K562 (cell line): ENCODE results near the gene THEM5. TPM values are rescaled to one million over a fixed set of nuclear protein-coding genes. Genes with fewer than 3 reads are reported as not detected.

Experiments
- ATAC-seq: fragments of 200-7000 bp; cut with Tn5 transposase; 3 replicates; pipeline ENCODE4 v1.9.1; 2020; ENCODE audit warnings: moderate library complexity
- BruUV-seq: library from RNA; stranded (reverse); fragments of 400-500 nt; replicated peaks from 2 replicates; lab custom pipeline; 2021; lab: Mats Ljungman, UMichigan
- CTCF ChIA-PET: fragments of 300-600 bp; formaldehyde crosslinking; extraction: SDS; loops from one replicate; lab custom pipeline; 2021; ENCODE audit warnings: low intra/inter-chr PET ratio; lab: Yijun Ruan, JAX
- POLR2A ChIA-PET: fragments of 300-600, 350-650 bp; sonication (Branson Sonifier 250); formaldehyde crosslinking; extraction: SDS; loops from one replicate; lab custom pipeline; 2021; ENCODE audit warnings: antibody characterized with exemption, inconsistent platforms; lab: Yijun Ruan, JAX
- DNase-seq, 4 experiments: peaks; one replicate each; pipeline versions ENCODE4 v3.0.0 to v3.0.0-alpha.2; 2011 to 2018; ENCODE audit warnings: low spot score in 3 of 4, mixed read lengths in 3 of 4; ENCODE audit errors: extremely low read depth in 1 of 4
- FAIRE-seq: peaks from 2 replicates; lab custom pipeline; 2011; peaks lifted over from hg19 to GRCh38; lab: Jason Lieb, UNC
- H2AFZ ChIP-seq: 2 replicates; pipeline ENCODE4 v1.6.0; 2011; ENCODE audit warnings: low read depth, low read length, control low read depth, inconsistent platforms
- H3K27ac ChIP-seq: fragments of 200-600 bp; 3 replicates; pipeline ENCODE4 v1.8.0; 2011; ENCODE audit warnings: low read depth, mild to moderate bottlenecking, control low read depth, inconsistent platforms, low read length, moderate library complexity, mixed read lengths; ENCODE audit errors: extremely low read depth
- H3K27me3 ChIP-seq, 2 experiments: fragments of 300-600 bp in 1 of 2; 2 replicates in 1 of 2; 3 replicates in 1 of 2; pipeline versions ENCODE4 v1.6.0 to v1.8.0; 2011; ENCODE audit warnings: inconsistent platforms in 2 of 2, low read length in 2 of 2, mild to moderate bottlenecking in 1 of 2, mixed read lengths in 1 of 2, moderate library complexity in 1 of 2; ENCODE audit not compliant: control insufficient read depth in 2 of 2, insufficient read depth in 2 of 2
- H3K36me3 ChIP-seq: fragments of 300-600 bp; 3 replicates; pipeline ENCODE4 v1.8.0; 2011; ENCODE audit warnings: mild to moderate bottlenecking, low read length, inconsistent platforms; ENCODE audit not compliant: control insufficient read depth, insufficient read depth
- H3K4me1 ChIP-seq, 2 experiments: fragments of 200-600 bp in 1 of 2; replicated peaks in 1 of 2; 2 replicates in 1 of 2; 3 replicates in 1 of 2; pipeline versions ENCODE4 v1.5.1 to v1.8.0; 2011; ENCODE audit warnings: inconsistent platforms in 2 of 2, low read length in 2 of 2, mild to moderate bottlenecking in 1 of 2, mixed read lengths in 1 of 2, moderate library complexity in 1 of 2; ENCODE audit not compliant: control insufficient read depth in 2 of 2, insufficient read depth in 2 of 2
- H3K4me2 ChIP-seq: 2 replicates; pipeline ENCODE4 v1.6.1; 2011; ENCODE audit warnings: low read length, control low read depth, inconsistent platforms, mixed read lengths; ENCODE audit not compliant: insufficient read depth
- H3K4me3 ChIP-seq: fragments of 200-600 bp; sonication (generic), shearing (Covaris generic); 2 replicates; pipeline ENCODE4 v1.5.1; 2016; ENCODE audit warnings: control low read depth, inconsistent platforms
- H3K79me2 ChIP-seq: fragments of 200-600 bp; 3 replicates; pipeline ENCODE4 v1.8.0; 2011; ENCODE audit warnings: low read length, inconsistent platforms; ENCODE audit not compliant: control insufficient read depth, insufficient read depth
- H3K9ac ChIP-seq, 2 experiments: 2 replicates each; pipeline versions ENCODE4 v1.6.0 to v1.6.1; 2011; ENCODE audit warnings: low read depth in 2 of 2, low read length in 2 of 2, control low read depth in 1 of 2, inconsistent platforms in 1 of 2, mild to moderate bottlenecking in 1 of 2, mixed read lengths in 1 of 2; ENCODE audit not compliant: insufficient read depth in 1 of 2
- H3K9me1 ChIP-seq: one replicate; pipeline ENCODE4 v1.6.0; 2011; ENCODE audit warnings: inconsistent platforms, mild to moderate bottlenecking, low read length, moderate library complexity; ENCODE audit not compliant: control insufficient read depth, insufficient read depth
- H3K9me3 ChIP-seq: replicated peaks from 2 replicates; pipeline ENCODE4 v1.5.1; 2011; ENCODE audit warnings: low read depth, low read length, inconsistent platforms; ENCODE audit not compliant: control insufficient read depth, insufficient read depth
- H4K20me1 ChIP-seq: replicated peaks from 2 replicates; pipeline ENCODE4 v1.6.1; 2011; ENCODE audit warnings: low read length, inconsistent platforms, mixed read lengths; ENCODE audit not compliant: control insufficient read depth, insufficient read depth
- CTCF ChIP-seq, 3 experiments: IDR thresholded peaks in 2 of 3; conservative IDR thresholded peaks in 1 of 3; 2 replicates each; pipeline ENCODE4 v1.5.1; 2011 to 2012; ENCODE audit warnings: low read length in 3 of 3, mild to moderate bottlenecking in 3 of 3, control low read depth in 2 of 3, improper control_type of control experiment in 1 of 3, inconsistent platforms in 1 of 3, low read depth in 1 of 3, mixed read lengths in 1 of 3, moderate library complexity in 1 of 3; ENCODE audit not compliant: insufficient read depth in 2 of 3
- RBBP5 ChIP-seq: fragments of 200-600 bp; sonication (generic); IDR thresholded peaks from 2 replicates; pipeline ENCODE4 v1.6.1; 2012; ENCODE audit warnings: borderline replicate concordance, mild to moderate bottlenecking, low read length, control low read depth, inconsistent platforms; ENCODE audit not compliant: insufficient read depth, poor library complexity, severe bottlenecking
- SLC30A9 ChIP-seq: fragments of 250-450 bp; sonication (Bioruptor Pico); IDR thresholded peaks from 2 replicates; pipeline ENCODE4 v1.8.0; 2022; ENCODE audit warnings: mild to moderate bottlenecking, moderate library complexity
- SPI1 ChIP-seq: IDR thresholded peaks from 2 replicates; pipeline ENCODE4 v1.6.1; 2011; ENCODE audit warnings: low read depth, low read length, control low read depth, borderline replicate concordance
- ZNF146 ChIP-seq: IDR thresholded peaks from one replicate; pipeline ENCODE4 v1.6.1; 2018; ENCODE audit warnings: missing compliant biosample characterization; ENCODE audit not compliant: unreplicated experiment
- WGBS: fragments of 100-300 bp; shearing (Covaris generic); methylation state at CpG from one replicate; pipeline ENCODE4 v1.1.6; 2016; ENCODE audit warnings: low coverage, mixed read lengths; ENCODE audit not compliant: insufficient coverage; ENCODE audit errors: missing lambda C conversion rate; 5-methylcytosine and 5-hydroxymethylcytosine counted together
- in situ Hi-C: fragments of 300-500 bp; cut with MboI; formaldehyde crosslinking; loops from 4 replicates; pipeline ENCODE4 v1.15.0; 2018; ENCODE audit warnings: inconsistent platforms, mixed read lengths
- intact Hi-C: fragments of 100-400 bp; cut with micrococcal nuclease; formaldehyde crosslinking; loops from 2 replicates; pipeline ENCODE4 v1.14.2; 2022
- polyA plus RNA-seq, 8 experiments: library from polyadenylated mRNA; depleted of rRNA in 4 of 8; stranded (reverse) in 5 of 8; unstranded in 3 of 8; fragments of >200 nt; fragmentation: Nextera tagmentation in 2 of 8; fragmentation: Illumina TruSeq in 1 of 8; extraction: Ambion mirVana in 2 of 8; extraction: Trizol in 1 of 8; gene quantifications; 2 replicates each; pipeline versions ENCODE4 v1.2.1 to v1.2.3, GENCODE V29; 2011 to 2014; ENCODE audit warnings: inconsistent platforms in 1 of 8, missing spikeins in 1 of 8
- total RNA-seq, 7 experiments: library from RNA; depleted of rRNA in 6 of 7; stranded (reverse); fragments of >200 nt in 6 of 7; fragmentation: Illumina TruSeq in 2 of 7; extraction: Trizol in 2 of 7; gene quantifications; 2 replicates each; pipeline versions ENCODE4 v1.2.1 to v1.2.3, GENCODE V29; 2011 to 2021; ENCODE audit warnings: low replicate concordance in 1 of 7

THEM5 gene
- total and polyA plus RNA-seq, 9 of the 15 experiments (the other 6 are each of a cell fraction or from before 2014, with no cell fraction given): not detected

GRCh38 chr1:151858030-151858746, 4.7 kb upstream of the THEM5 start:
- POLR2A ChIA-PET: interaction anchor here (0.6 to 1.5 kb wide), 6 partner anchors 8 to 208 kb away, joined by 3 to 4 read pairs (median 3); no protein-coding TSS in a partner anchor
- DNase-seq: no peak
- Histone ChIP-seq H3K36me3 (no peaks in the 10 kb centered on the region), H3K4me3 (no peak overlapping the region), H3K4me1 (peaks cover 5 to 7% of the 10 kb centered on the region in 2 experiments; a peak in 3 of 5 replicates), H2AFZ (no peak overlapping the region), H3K27me3 (peaks cover 0 to 21% of the 10 kb centered on the region in 2 experiments; a peak in 2 of 5 replicates), H3K27ac (no peak overlapping the region), H3K9me1 (peaks cover 3% of the 10 kb centered on the region), H4K20me1 (no peaks in the 10 kb centered on the region), H3K4me2 (no peak overlapping the region), H3K79me2 (no peaks in the 10 kb centered on the region), H3K9ac (no peak overlapping the region), H3K9me3 (no peaks in the 10 kb centered on the region)
- no peak for ATAC-seq
- no TSS peak for BruUV-seq
- CTCF ChIA-PET: no interaction called here
- 8% methylated on average over 3 of the region's 3 CpGs for WGBS
- in situ Hi-C loops (no loop called here), intact Hi-C loops (no loop called here)
- TF ChIP-seq SPI1: peak; percentile 84
- TF ChIP-seq RBBP5: no peak
- TF ChIP-seq CTCF (IDR thresholded peaks at IDR 0.05 in 2 of 3, conservative IDR thresholded peaks at IDR 0.05 in 1 of 3; ENCODE audit: insufficient read depth in 2 of 3, low read depth in 1 of 3, low read length in 3 of 3): no peak
- no peak for TF ChIP-seq ZNF146 (CRISPR knock-in tag)
- TF ChIP-seq SLC30A9 (CRISPR knock-in tag): no peak
- TF ChIP-seq, all 486 proteins: peak for 1
- no peak for FAIRE-seq
